Measurements from ENCODE around the gene ATP6V1C2.

The ATP6V1C2 gene, protein sequence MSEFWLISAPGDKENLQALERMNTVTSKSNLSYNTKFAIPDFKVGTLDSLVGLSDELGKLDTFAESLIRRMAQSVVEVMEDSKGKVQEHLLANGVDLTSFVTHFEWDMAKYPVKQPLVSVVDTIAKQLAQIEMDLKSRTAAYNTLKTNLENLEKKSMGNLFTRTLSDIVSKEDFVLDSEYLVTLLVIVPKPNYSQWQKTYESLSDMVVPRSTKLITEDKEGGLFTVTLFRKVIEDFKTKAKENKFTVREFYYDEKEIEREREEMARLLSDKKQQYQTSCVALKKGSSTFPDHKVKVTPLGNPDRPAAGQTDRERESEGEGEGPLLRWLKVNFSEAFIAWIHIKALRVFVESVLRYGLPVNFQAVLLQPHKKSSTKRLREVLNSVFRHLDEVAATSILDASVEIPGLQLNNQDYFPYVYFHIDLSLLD

GRCh38 chr2:10721396-10722251 is at the start of gene ATP6V1C2:
TSS of gene ATP6V1C2 (plus strand) at chr2:10721630. CDS start at chr2:10722850, 1,220 bp downstream.
- in situ Hi-C loops (cut with HindIII; ENCODE audit: low pct_ligation_motif_present, low sequenced_read_pairs), result no loop called here
- TF ChIP-seq, protein P1, sequence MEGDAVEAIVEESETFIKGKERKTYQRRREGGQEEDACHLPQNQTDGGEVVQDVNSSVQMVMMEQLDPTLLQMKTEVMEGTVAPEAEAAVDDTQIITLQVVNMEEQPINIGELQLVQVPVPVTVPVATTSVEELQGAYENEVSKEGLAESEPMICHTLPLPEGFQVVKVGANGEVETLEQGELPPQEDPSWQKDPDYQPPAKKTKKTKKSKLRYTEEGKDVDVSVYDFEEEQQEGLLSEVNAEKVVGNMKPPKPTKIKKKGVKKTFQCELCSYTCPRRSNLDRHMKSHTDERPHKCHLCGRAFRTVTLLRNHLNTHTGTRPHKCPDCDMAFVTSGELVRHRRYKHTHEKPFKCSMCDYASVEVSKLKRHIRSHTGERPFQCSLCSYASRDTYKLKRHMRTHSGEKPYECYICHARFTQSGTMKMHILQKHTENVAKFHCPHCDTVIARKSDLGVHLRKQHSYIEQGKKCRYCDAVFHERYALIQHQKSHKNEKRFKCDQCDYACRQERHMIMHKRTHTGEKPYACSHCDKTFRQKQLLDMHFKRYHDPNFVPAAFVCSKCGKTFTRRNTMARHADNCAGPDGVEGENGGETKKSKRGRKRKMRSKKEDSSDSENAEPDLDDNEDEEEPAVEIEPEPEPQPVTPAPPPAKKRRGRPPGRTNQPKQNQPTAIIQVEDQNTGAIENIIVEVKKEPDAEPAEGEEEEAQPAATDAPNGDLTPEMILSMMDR (IDR thresholded peaks at IDR 0.05; ENCODE audit: low read depth, low read length, missing control alignments), result no peak
- Histone ChIP-seq H3K4me3 (ENCODE audit: low read depth, low read length) (peak within 1 kb of the TSS; percentile 29), H3K27ac (no peak within 1 kb of the TSS), H3K36me3 (replicated peaks) (no peaks in the 10 kb centered on the region), H3K27me3 (replicated peaks) (peaks cover 37% of the 10 kb centered on the region)
- DNase-seq, result no peak

GRCh38 chr2:10675131-10675530 is 46.3 kb upstream of the ATP6V1C2 start:
- no peak for DNase-seq
- Histone ChIP-seq H3K27ac (no peak overlapping the region), H3K27me3 (replicated peaks) (no peaks in the 10 kb centered on the region), H3K36me3 (replicated peaks) (peaks cover 2% of the 10 kb centered on the region), H3K4me3 (ENCODE audit: low read depth, low read length) (no peak overlapping the region)
- TF ChIP-seq, protein P1 (IDR thresholded peaks at IDR 0.05; ENCODE audit: low read depth, low read length, missing control alignments), result no peak
- in situ Hi-C loops (cut with HindIII; ENCODE audit: low pct_ligation_motif_present, low sequenced_read_pairs), result no loop called here

GRCh38 chr2:10678225-10678624 is 43.2 kb upstream of the ATP6V1C2 start:
- TF ChIP-seq, protein P1 (IDR thresholded peaks at IDR 0.05; ENCODE audit: low read depth, low read length, missing control alignments), result peak; percentile 30
- H3K27me3 ChIP-seq (replicated peaks), result no peaks in the 10 kb centered on the region
- H3K36me3 ChIP-seq (replicated peaks), result peaks cover 2% of the 10 kb centered on the region
- no peak overlapping the region for H3K27ac ChIP-seq
- no peak for DNase-seq
- H3K4me3 ChIP-seq (ENCODE audit: low read depth, low read length), result no peak overlapping the region
- in situ Hi-C loops (cut with HindIII; ENCODE audit: low pct_ligation_motif_present, low sequenced_read_pairs), result no loop called here

DNA sequence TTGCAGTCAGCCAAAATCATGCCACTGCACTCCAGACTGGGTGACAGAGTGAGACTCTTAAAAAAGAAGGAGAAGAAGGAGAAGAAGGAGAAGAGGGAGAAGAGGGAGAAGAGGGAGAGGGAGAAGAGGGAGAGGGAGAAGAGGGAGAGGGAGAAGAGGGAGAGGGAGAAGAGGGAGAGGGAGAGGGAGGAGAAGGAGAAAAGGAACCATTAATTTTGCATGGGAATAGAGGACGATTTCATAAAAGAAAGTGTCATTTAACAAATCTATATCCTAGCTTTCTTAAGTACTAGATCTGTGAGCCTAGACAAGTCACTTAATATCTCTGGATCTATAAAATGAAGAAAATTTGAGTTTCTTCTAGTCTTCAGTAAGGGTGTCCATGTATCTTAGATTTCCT is 41.2 kb upstream of the ATP6V1C2 start:
- no peaks in the 10 kb centered on the region for H3K27me3 ChIP-seq (replicated peaks)
- H3K4me3 ChIP-seq (ENCODE audit: low read depth, low read length), result no peak overlapping the region
- TF ChIP-seq, protein P1 (IDR thresholded peaks at IDR 0.05; ENCODE audit: low read depth, low read length, missing control alignments), result no peak
- no peak overlapping the region for H3K27ac ChIP-seq
- no peak for DNase-seq
- peaks cover 2% of the 10 kb centered on the region for H3K36me3 ChIP-seq (replicated peaks)
- in situ Hi-C loops (cut with HindIII; ENCODE audit: low pct_ligation_motif_present, low sequenced_read_pairs), result no loop called here

GRCh38 chr2:10680957-10681356 is 40.5 kb upstream of the ATP6V1C2 start:
- TF ChIP-seq, protein P1 (IDR thresholded peaks at IDR 0.05; ENCODE audit: low read depth, low read length, missing control alignments), result no peak
- Histone ChIP-seq H3K27me3 (replicated peaks) (no peaks in the 10 kb centered on the region), H3K4me3 (ENCODE audit: low read depth, low read length) (no peak overlapping the region), H3K27ac (no peak overlapping the region), H3K36me3 (replicated peaks) (peaks cover 2% of the 10 kb centered on the region)
- DNase-seq, result no peak
- in situ Hi-C loops (cut with HindIII; ENCODE audit: low pct_ligation_motif_present, low sequenced_read_pairs), result no loop called here
